C1 segment of cervical spinal cord (tissue), 14 donors: ENCODE results near the gene PIK3C2G.

Source experiments
- DNase-seq, 14 donors: peaks; one replicate each; lab custom pipeline; 2025; lab: John Stamatoyannopoulos, UW

Gene PIK3C2G

DNA sequence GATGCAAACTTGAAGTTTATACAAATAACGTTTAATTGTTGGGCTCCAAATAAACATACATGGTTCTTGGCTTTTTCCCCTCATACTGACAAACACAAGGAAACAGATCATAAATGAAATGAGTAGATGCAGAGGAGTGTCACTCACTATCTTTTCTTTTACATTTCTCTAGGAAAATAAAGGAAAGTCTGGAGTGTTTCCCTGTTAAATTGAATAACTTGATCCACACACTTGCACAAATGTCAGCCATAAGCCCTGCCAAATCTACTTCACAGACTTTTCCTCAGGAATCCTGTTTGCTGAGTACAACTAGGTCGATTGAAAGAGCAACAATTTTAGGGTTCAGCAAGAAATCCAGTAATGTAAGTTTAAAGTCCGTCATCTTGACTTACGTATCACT lies 301.2 kb downstream of the PIK3C2G start:
- DNase-seq, result no peak

DNA sequence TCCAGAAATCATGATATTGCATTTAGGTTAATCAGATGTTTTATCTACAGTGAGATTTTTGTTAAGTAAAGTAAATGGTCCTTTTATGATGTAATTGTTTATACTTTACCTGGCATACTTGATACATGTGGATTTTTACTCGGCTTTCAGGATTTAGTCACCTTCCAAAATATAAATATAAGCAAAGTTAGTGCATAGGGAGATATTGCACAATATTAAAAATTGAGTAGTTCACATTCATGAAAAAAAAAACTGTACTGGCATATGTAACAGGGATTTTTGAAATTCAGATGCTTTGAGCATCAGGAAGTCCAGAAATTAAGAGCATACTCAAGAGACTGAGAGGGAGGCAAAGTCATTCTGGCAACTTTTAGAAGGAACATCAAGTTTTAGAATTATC lies 303.0 kb downstream of the PIK3C2G start:
- no peak for DNase-seq

DNA sequence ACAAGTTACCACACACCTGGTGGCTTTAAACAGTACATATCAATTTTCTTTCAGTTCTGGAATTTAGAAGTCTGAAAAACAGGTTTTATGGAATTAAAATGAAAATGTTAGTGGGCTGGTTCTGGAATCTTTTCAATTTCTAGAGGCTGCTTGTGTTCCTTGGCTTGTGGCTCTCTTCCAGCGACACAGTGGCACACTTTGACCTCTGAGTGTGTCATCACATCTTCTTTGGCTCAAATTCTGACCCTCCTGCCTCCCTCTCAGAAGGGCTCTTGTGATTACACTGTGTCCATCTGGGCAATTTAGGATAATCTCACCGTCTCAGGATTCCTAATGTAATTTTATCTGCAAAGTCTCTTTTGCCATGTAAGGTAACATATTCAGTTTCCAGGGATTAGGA lies 306.5 kb downstream of the PIK3C2G start:
- DNase-seq, result no peak

DNA sequence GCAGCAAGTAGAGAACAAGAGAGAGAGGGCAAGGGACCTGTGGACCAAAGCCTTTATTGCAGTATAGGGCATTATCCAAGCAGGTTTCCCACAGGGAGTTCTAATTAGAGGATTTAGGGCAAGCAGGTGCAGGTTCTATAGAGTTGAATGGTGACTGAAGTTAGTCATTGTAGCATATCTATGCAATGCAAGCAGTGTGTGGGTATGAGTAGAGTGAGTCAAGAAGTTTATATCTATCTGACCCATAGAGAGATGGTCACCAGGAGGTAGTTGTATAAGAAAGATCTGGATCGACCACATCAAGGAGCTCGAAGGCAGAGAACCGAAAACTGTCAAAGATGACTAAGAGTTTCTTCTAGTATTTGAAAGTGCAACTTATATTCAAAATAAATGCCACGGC lies 309.2 kb downstream of the PIK3C2G start:
- DNase-seq, result no peak

DNA sequence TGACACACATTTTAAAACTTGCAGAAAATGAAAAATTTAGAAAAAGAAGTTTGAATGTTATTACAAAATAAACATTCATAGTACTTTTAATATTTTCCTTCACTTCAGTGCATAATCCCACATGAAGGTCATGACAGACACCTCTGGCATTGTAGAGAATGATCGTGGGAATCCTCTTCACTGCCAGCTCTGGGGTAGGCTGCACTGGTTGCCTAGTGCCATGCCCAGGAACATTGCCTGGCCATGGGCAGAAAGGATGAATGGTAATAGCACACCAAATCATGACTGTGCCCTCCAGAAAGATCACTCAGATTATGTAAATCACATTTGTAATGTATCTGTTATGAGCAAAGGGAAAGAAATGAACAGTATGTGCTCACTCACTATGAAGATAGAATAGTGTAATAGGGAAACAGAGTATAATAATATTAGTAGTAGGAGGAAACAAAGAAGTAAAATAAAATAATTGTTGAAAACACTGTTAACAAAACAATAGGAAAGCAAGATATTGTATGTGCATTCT lies 314.8 kb downstream of the PIK3C2G start:
- DNase-seq, result no peak

DNA sequence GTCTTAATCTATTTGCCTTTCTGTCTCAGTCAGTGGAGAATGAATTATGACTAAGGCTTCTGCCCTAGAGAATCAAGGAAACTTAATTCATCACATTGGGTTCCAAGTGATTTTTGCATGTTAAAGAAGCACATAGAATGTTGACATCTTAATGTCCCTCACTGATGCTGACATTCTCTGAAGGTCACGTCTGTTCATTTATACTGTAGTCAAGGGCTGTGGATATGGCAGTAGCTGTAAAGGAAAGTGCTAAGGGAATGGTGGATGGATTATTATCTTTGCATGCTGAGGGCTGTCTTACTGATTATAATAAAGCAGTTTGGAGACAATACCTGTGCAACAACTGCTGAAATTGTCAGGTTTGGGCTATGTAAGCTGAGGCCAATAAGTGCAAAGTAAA lies 315.3 kb downstream of the PIK3C2G start:
- DNase-seq, result no peak

DNA sequence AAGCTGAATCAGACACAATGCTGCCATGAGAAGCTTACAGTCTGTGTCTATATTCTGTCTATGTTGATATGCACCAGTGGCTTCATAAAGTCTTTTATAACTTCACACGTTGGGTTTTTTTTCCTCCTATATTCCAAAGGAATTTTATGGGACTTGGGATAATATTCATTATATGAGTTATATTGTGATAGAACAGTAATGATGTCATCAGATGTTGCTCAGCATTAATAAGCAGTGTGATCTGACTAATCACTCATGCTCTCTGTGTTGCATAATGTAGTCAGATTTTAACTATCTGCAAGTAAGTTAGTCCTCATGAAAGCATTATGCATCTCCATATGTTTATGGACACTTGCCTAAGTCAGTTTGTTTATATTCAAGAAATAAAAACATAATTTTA lies 316.9 kb downstream of the PIK3C2G start:
- no peak for DNase-seq

DNA sequence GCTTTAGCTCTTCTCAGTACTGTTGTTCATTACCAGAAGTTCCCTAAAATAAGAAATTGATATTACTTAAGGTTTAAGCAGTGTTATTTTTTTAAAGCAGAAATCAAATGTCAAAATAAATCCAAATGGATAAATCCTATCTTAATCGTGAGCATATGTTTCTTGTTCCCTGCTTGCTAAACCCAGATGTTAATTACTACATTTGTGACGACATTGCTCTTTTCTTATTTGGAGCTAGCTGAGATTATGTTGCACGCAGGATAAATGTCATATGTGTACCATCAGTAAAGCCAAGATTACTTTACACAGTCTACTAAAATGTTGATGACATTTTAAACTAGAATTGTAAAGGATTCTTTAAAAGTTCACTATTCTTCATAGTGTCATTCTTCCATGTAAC lies 319.0 kb downstream of the PIK3C2G start:
- no peak for DNase-seq

DNA sequence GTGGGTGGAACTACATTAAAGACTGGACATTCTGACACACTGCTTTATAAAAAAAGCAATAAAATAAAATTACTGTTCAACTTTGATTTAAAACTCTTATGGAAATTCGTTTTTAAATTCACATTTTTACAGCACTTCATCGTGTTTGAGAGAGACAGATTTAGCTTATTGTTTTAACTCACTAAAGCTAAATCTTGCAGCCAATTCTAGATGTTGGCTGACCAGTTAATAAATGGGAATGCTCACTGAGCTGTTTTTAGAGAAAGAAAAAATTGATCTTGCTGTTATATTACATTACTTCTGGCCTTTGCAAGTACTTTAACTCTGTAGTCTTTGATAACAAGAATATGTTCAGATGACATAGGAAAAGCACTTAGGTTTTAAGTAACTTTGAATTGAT lies 319.4 kb downstream of the PIK3C2G start:
- no peak for DNase-seq

DNA sequence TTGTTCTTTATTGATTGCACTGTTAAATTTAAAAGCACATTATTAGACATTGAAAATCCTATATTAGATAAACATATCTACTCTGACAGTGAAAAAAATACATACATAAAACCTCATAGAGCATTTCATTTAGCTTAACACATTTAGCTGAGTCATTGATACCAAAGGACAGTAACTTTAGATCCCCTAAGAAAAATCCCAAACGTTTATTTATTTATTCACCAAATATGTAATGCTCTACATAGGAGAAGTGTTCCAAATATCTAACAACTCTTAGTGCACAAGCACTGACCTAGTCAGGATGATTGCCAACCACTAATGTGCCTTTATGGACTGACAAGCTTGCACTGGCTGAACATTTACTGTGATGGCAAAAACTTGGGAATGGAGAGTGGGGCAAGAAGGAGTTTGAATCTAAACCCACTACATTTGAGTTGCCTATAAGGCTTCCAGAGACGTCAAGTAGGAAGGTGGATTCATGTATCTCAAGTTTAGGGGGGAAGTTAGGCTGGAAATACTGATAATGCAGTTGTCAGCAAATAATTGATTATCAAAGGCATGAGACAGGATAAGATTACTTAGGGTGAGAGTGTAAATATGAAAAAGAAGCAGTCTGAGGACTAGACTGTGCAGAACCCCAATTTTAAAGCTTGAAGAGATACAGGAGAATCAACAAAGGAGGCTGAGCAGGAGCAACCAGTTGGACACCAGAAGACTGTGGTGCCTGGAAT lies 320.1 kb downstream of the PIK3C2G start:
- DNase-seq, result no peak

DNA sequence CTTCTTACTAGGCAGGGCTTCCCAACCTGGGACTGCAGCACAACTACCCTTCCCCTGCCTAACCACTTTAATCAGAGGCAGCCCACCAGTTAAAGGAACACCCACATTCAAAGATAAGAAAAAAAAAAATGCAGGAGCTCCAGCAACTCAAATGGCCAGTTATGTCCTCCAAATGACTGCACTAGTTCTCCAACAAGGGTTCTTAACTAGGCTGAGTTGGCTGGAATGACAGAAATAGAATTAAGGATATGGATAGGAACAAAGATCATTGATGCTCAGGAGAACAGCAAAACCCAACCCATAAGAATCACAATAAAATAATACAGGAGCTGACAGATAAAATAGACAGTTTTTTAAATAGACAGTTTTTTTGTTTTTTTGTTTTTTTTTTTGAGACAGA lies 322.3 kb downstream of the PIK3C2G start:
- no peak for DNase-seq

DNA sequence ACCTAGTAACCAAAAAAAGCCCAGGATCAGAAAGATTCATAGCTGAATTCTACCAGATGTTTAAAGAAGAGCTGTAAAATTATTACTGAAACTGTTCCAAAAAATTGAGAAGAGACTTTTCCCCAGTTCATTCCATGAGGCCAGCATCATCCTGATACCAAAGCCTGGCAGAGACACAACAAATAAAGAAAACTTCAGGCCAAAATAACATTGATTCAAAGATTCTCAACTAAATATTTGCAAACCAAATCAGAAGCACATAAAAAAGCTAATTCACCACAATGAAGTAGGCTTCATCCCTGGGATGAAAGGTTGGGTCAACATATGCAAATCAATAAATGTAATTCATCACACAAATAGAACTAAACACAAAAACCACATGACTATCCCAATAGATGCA lies 325.3 kb downstream of the PIK3C2G start:
- DNase-seq, result no peak

DNA sequence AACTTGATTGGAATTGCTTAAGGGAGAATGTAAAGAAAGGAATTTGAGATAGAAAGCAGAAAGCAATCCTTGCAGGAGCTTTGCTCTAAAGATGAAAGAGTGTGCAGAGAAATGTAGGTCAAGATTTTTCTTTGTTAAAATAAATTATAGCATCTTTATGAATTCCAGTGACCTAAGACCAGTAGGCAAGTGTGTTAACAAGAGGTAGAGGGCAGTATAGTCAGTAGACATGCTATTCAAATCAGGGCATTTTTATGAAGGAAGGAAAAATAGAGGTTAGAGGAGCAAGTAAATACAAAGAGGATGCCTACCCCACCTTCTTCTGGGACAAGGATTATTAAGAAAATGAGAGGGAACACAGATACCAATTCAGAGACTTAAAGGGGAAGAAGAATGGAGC lies 328.0 kb downstream of the PIK3C2G start:
- no peak for DNase-seq

DNA sequence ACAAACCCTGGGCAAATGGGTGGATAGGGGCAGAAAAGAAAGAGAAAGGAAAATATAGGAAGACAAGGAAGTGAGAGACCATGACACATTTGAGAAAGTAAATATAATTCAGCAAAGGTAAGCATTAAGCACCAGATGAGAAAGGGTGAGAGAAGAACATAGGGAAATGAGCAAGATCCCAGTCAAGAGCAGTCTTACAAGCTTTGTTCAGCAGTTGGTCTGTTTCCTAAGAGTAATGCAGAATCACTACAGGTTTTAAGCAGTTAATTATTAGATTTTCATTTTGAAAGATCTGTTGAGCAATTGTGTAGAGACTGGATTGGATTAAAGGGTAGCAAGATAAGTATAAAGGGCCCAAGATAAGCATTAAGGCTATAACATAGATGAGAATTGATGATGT lies 330.2 kb downstream of the PIK3C2G start:
- DNase-seq, result no peak

DNA sequence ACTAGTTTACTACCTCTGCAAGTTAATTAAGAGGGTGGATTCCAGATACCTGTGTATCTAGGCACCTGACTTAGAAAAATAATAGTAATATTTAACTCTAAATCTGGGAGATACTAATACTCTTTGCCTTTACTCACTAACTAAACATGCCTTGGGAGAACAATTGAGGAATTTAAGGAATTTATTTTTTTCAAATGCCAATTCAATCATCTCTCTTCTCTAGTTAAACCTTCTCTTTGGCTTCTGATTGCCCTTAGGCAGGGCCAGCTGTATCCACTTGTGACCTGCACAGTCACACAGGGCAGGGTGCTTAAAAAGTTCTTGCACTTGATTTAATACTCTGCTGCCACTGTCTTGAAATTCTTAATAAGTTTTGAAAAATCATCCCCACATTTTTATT lies 334.1 kb downstream of the PIK3C2G start:
- no peak for DNase-seq

DNA sequence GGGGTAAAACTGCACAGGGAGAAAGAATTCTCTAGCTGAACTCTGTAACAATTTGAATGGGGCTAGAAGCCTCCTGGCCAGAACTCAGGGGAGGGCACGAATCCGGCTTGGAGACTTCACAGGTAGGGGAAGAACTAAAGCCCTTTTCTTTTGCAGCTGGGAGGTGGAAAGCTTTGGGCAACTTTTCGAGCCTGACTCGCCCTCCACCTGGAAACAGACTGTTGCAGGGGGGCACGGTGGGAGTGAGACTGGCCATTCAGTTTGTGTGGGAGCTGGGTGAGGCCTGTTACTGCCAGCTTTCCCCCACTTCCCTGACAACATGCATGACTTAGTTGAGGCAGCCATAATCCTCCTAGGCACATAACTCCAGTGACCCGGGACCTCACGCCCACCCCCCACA lies 340.6 kb downstream of the PIK3C2G start:
- no peak for DNase-seq

DNA sequence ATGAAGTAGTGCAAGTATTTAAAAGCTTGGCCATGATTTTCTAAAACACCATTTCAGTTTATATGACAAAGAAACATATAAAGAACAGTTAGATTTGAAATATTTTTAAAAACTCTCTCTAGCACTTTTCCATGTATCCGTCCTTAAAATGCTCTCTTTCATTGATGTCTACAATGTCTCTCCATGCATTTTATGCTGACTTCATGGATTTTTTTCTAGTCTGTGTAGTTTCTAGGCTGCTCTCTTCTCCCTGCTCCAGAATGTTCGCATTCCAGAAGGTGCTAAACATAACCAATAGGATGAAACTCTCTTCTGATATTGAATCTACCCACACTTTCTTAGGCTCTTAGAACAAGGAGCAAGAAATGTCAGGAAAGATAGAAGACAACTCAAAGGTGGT lies 351.7 kb downstream of the PIK3C2G start:
- no peak for DNase-seq

DNA sequence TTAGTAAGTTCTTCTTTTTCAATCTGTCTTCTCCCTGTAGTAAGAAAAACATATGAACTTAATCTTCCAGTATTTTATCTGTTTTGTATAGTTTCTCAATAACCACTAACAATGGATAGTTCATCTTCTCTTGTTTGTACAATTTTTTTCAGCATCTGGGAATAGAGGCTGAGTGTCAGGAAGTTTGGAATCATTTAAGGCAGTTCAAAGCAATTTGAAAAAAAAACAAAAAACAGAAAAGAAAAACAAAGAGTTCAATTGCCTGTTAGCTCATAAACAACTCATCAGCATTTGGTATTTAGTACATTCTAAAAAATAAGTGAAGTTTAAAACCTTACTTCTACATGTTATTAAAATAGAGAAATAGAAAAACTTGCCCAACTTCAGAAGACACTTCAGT lies 359.7 kb downstream of the PIK3C2G start:
- DNase-seq, result no peak

DNA sequence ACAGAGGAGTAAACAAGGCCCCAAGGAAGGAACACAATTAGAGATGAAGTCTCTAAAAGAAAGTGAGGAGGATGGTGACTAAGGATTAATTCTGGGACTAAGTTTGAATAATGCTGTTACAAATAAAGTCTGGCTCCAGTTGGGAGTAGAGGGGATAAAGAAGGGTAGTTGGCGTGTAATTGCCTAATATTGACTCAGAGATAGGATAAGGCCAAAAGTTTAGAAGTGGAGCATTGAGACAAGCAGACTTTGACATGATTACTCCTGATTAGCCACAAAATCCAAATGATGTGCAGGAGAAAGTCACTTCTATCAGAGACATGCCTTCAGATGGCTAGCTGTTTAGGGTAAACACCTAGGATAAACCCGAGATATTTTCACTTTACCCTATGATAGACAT lies 368.1 kb downstream of the PIK3C2G start:
- DNase-seq, result no peak

DNA sequence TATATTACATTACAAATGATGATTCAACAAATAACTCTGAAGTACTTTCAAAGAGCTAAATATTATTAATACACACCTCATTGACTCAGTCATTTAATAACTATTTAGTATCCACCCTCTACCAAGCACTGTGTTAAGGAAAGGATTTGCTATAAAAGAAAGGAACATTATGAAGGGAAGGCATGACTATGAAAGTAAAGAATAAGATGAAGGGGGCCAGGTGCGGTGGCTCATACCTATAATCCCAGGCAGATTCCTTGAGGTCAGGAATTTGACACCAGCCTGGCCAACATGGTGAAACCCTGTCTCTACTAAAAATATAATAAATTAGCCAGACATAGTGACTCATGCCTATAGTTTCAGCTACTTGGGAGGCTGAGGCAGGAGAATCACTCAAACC lies 368.6 kb downstream of the PIK3C2G start:
- DNase-seq, result no peak

DNA sequence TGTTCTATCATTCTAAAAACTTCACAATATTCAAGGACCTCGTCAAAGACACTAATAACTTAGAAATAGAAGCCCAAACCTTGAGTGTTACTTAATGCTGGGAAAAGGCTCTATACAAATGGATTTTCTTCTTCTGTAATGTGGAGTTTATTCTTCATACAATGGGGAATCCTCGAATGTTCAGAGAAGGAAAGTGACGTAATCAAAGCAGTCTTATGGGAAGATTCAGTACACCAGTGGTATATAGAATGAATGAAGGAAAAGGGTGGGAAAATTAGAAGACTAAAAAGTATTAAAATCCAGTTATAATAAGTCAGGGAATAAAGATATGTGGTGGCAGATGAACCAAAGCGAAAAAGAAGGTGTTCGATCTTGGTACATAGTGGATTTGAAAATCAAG lies 370.0 kb downstream of the PIK3C2G start:
- DNase-seq, result no peak

DNA sequence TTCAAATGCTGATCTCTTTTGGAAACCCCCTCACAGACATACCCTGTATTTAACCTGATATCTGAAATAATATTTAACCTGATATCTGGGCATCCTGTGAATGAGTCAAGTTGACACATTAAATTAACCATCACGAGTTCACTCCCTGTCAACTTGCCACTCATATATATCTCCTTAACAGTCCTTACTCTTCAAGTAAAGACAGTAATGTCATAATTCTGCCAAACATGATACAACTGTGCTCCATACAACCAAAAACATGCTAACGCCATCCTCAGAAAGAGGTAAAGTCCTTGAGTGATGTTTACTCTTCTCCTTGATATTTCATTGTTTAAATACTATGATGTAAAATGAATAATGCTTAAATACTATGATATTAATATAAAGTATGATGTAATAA lies 371.5 kb downstream of the PIK3C2G start:
- no peak for DNase-seq

DNA sequence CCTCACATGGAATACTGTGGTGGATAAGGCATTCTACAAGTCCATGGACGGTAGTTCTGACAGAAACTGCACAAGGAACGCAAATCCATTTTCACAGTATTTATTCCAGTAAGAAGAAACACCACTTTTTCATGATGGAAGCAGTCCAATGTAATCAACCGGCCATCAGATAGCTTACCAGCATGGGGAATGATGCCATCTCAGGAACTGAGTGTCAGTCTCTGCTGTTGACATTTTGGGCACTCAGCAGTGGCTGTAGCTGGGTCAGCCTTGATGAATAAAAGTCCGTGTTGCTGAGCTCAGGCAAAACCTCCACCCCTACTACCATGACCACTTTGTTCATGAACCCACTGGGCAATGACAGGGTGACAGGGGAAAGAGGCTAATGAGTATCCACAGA lies 373.1 kb downstream of the PIK3C2G start:
- DNase-seq, result no peak

DNA sequence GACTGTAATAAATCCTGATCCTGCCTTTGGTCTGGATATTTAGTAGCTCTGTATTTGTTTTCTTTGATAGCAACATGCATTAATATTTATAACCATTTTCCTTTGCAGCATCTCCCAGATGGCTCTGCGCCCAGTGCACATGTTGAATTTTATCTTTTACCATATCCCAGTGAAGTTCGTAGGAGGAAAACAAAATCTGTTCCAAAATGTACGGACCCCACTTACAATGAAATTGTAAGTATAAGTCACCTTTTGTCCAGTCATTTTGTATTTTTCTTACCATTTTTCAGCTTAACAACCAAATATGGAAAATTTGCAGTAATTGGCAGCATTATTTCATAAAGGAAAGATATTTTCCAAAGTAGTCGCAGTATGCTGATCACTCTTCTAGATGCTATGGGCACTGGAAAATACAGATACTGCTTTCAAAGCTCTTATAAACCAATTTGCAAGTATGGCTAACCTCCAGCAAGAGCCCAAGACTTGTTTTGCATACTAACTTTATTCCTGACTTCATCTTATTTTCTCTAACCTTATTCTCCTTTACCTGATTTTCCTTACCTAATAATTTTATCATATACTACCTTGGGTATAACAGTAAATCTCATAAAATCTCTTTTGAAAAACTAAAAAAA lies 379.1 kb downstream of the PIK3C2G start:
- no peak for DNase-seq
